ENCODE results near the gene MCC.

GRCh38 chr5:113047234-113047633 lies 441.0 kb downstream of the MCC start:
- TF ChIP-seq CTCF (IDR thresholded peaks at IDR 0.05; ENCODE audit: low read depth, low read length, missing input control) (no peak), HNF4A (conservative IDR thresholded peaks at IDR 0.05) (no peak), MAX (IDR thresholded peaks at IDR 0.05) (no peak), RXRA (IDR thresholded peaks at IDR 0.05) (no peak), SP1 (IDR thresholded peaks at IDR 0.05) (no peak), GABPA (IDR thresholded peaks at IDR 0.05 in 1 of 2, conservative IDR thresholded peaks at IDR 0.05 in 1 of 2) (no peak), ATF3 (IDR thresholded peaks at IDR 0.05) (no peak), RAD21 (IDR thresholded peaks at IDR 0.05) (no peak), NR2F2 (IDR thresholded peaks at IDR 0.05) (no peak), TAF1 (conservative IDR thresholded peaks at IDR 0.05) (no peak), REST (IDR thresholded peaks at IDR 0.05) (no peak), EGR1 (IDR thresholded peaks at IDR 0.05; ENCODE audit: low read depth in 2 of 2) (no peak), JUND (IDR thresholded peaks at IDR 0.05) (no peak), ZBTB33 (IDR thresholded peaks at IDR 0.05) (no peak)

Data from liver (tissue), 3 donors.